Lower leg skin (tissue), 3 donors: ENCODE data around the gene ELOVL1.

Source experiments
- CTCF ChIP-seq, 3 donors: fragments of 450-650 bp; IDR thresholded peaks; one replicate each; pipeline ENCODE4 v1.5.1; 2016; ENCODE audit warnings: antibody characterized with exemption in 3 of 3, mild to moderate bottlenecking in 3 of 3, moderate library complexity in 2 of 3
- POLR2A ChIP-seq, 2 donors: fragments of 450-650 bp; IDR thresholded peaks; one replicate each; pipeline ENCODE4 v1.6.1; 2016 to 2017; ENCODE audit warnings: antibody characterized with exemption in 2 of 2, mild to moderate bottlenecking in 1 of 2, moderate library complexity in 1 of 2

GRCh38 chr1:43383449-43383848 is 15.6 kb upstream of the ELOVL1 start:
- TF ChIP-seq CTCF (IDR thresholded peaks at IDR 0.05) (no peak), POLR2A (IDR thresholded peaks at IDR 0.05) (no peak)
